Mononuclear cell (primary cell): ENCODE data around the gene HERPUD1. TPM values are rescaled to one million over a fixed set of nuclear protein-coding genes. Genes with fewer than 3 reads are reported as not detected.
"Not testable (repeated sequence)": the region's sequence is repeated elsewhere in the genome, so short reads cannot be mapped to it uniquely, and the experiment has no call there.

Source experiments
- H3K27me3 ChIP-seq: 2 replicates; pipeline ENCODE4 v1.6.0; 2011; ENCODE audit warnings: low read length, control low read depth; ENCODE audit not compliant: insufficient read depth
- H3K4me1 ChIP-seq: 2 replicates; pipeline ENCODE4 v1.5.1; 2011; ENCODE audit warnings: mild to moderate bottlenecking, low read length, control low read depth; ENCODE audit not compliant: insufficient read depth
- H3K4me3 ChIP-seq: 2 replicates; pipeline ENCODE4 v1.5.1; 2011; ENCODE audit warnings: mild to moderate bottlenecking, low read length, moderate library complexity
- H3K9me3 ChIP-seq: 2 replicates; pipeline ENCODE4 v1.5.1; 2011; ENCODE audit warnings: low read depth, mild to moderate bottlenecking, control low read depth, low read length
- total RNA-seq: library from RNA; depleted of rRNA; stranded (reverse); fragments of >200 nt; gene quantifications from one replicate; pipeline ENCODE4 v1.2.3, GENCODE V29; 2012

HERPUD1 gene
- total RNA-seq, 1 donor = 211 TPM

GRCh38 chr16:56918467-56919012, 13.4 kb upstream of the HERPUD1 start:
- Histone ChIP-seq H3K4me3 (no peak overlapping the region), H3K27me3 (no peaks in the 10 kb centered on the region), H3K9me3 (no peaks in the 10 kb centered on the region), H3K4me1 (peaks cover 40% of the 10 kb centered on the region)

GRCh38 chr16:56919099-56919800, 12.7 kb upstream of the HERPUD1 start:
- Histone ChIP-seq H3K4me3 (no peak overlapping the region), H3K4me1 (peaks cover 43% of the 10 kb centered on the region), H3K9me3 (no peaks in the 10 kb centered on the region), H3K27me3 (no peaks in the 10 kb centered on the region)

- H3K4me1 ChIP-seq = peaks cover 44% of the 10 kb centered on the region
- H3K4me3 ChIP-seq = no peak overlapping the region
- no peaks in the 10 kb centered on the region for H3K27me3 ChIP-seq
- no peaks in the 10 kb centered on the region for H3K9me3 ChIP-seq
Measured at GRCh38 chr16:56921571-56921970, 10.4 kb upstream of the HERPUD1 start.

GRCh38 chr16:56923481-56924091, 8.4 kb upstream of the HERPUD1 start:
- no peaks in the 10 kb centered on the region for H3K27me3 ChIP-seq
- H3K4me3 ChIP-seq = no peak overlapping the region
- peaks cover 24% of the 10 kb centered on the region for H3K4me1 ChIP-seq
- no peaks in the 10 kb centered on the region for H3K9me3 ChIP-seq

- no peaks in the 10 kb centered on the region for H3K9me3 ChIP-seq
- H3K27me3 ChIP-seq = no peaks in the 10 kb centered on the region
- H3K4me3 ChIP-seq = no peak overlapping the region
- peaks cover 26% of the 10 kb centered on the region for H3K4me1 ChIP-seq
Measured at GRCh38 chr16:56927471-56927870, 4.5 kb upstream of the HERPUD1 start.

- Histone ChIP-seq H3K4me3 (no peak overlapping the region), H3K9me3 (no peaks in the 10 kb centered on the region), H3K4me1 (peaks cover 33% of the 10 kb centered on the region), H3K27me3 (no peaks in the 10 kb centered on the region)
Measured at GRCh38 chr16:56929639-56930038, 2.3 kb upstream of the HERPUD1 start.

GRCh38 chr16:56930486-56931270, 1.3 kb upstream of the HERPUD1 start:
- peaks cover 35% of the 10 kb centered on the region for H3K4me1 ChIP-seq
- no peaks in the 10 kb centered on the region for H3K27me3 ChIP-seq
- no peak overlapping the region for H3K4me3 ChIP-seq
- H3K9me3 ChIP-seq = no peaks in the 10 kb centered on the region

GRCh38 chr16:56931271-56931891, 561 bp upstream of the HERPUD1 start:
- Histone ChIP-seq H3K9me3 (no peaks in the 10 kb centered on the region), H3K4me3 (peak overlapping the region; percentile 100), H3K27me3 (no peaks in the 10 kb centered on the region), H3K4me1 (peaks cover 35% of the 10 kb centered on the region)

GRCh38 chr16:56932721-56933619, 1.0 kb downstream of the HERPUD1 start:
- H3K4me3 ChIP-seq = peak overlapping the region; percentile 100
- H3K4me1 ChIP-seq = peaks cover 35% of the 10 kb centered on the region
- no peaks in the 10 kb centered on the region for H3K27me3 ChIP-seq
- H3K9me3 ChIP-seq = no peaks in the 10 kb centered on the region

- peak overlapping the region; percentile 100 for H3K4me3 ChIP-seq
- H3K4me1 ChIP-seq = peaks cover 43% of the 10 kb centered on the region
- H3K9me3 ChIP-seq = no peaks in the 10 kb centered on the region
- H3K27me3 ChIP-seq = no peaks in the 10 kb centered on the region
Measured at GRCh38 chr16:56933828-56934598, 2.1 kb downstream of the HERPUD1 start.

- not testable (repeated sequence) for H3K27me3 ChIP-seq, H3K9me3 ChIP-seq
- peak overlapping the region; percentile 100 for H3K4me3 ChIP-seq
- H3K4me1 ChIP-seq = peaks cover 48% of the 10 kb centered on the region
Measured at GRCh38 chr16:56934599-56935145, 2.7 kb downstream of the HERPUD1 start.

GRCh38 chr16:56935201-56935600, 3.3 kb downstream of the HERPUD1 start:
- Histone ChIP-seq H3K4me1 (peaks cover 53% of the 10 kb centered on the region), H3K27me3 (no peaks in the 10 kb centered on the region), H3K4me3 (no peak overlapping the region), H3K9me3 (no peaks in the 10 kb centered on the region)

- no peak overlapping the region for H3K4me3 ChIP-seq
- H3K27me3 ChIP-seq = no peaks in the 10 kb centered on the region
- peaks cover 42% of the 10 kb centered on the region for H3K4me1 ChIP-seq
- no peaks in the 10 kb centered on the region for H3K9me3 ChIP-seq
Measured at GRCh38 chr16:56936491-56936890, 4.5 kb downstream of the HERPUD1 start.
